RWPE2 (cell line): ENCODE measurements around the gene UNC93B1.

Experiments used
- ATAC-seq: fragments of 200-7000 bp; cut with Tn5 transposase; 3 replicates; pipeline ENCODE4 v1.9.1; 2021; ENCODE audit warnings: low read depth
- DNase-seq: peaks from one replicate; pipeline ENCODE4 v3.0.0-alpha.2; 2020; ENCODE audit warnings: low spot score
- H3K27ac ChIP-seq: fragments of 450-650 bp; 2 replicates; pipeline ENCODE4 v1.5.1; 2017; ENCODE audit warnings: mild to moderate bottlenecking; ENCODE audit not compliant: poor library complexity, severe bottlenecking
- H3K27me3 ChIP-seq: fragments of 250-450 bp; sonication (Bioruptor Pico); 2 replicates; pipeline ENCODE4 v1.5.1; 2021; ENCODE audit warnings: mild to moderate bottlenecking, moderate library complexity; ENCODE audit not compliant: insufficient read depth, poor library complexity, severe bottlenecking
- H3K36me3 ChIP-seq: fragments of 250-450 bp; sonication (Bioruptor Pico); 2 replicates; pipeline ENCODE4 v1.5.1; 2020; ENCODE audit warnings: low read depth, mild to moderate bottlenecking, moderate library complexity
- H3K4me1 ChIP-seq: fragments of 250-450 bp; sonication (Bioruptor Pico); 2 replicates; pipeline ENCODE4 v1.5.1; 2021; ENCODE audit warnings: mild to moderate bottlenecking, moderate library complexity; ENCODE audit not compliant: insufficient read depth, poor library complexity, severe bottlenecking
- H3K4me3 ChIP-seq: fragments of 250-450 bp; sonication (Bioruptor Pico); 2 replicates; pipeline ENCODE4 v1.5.1; 2021; ENCODE audit warnings: mild to moderate bottlenecking, moderate library complexity; ENCODE audit not compliant: severe bottlenecking
- H3K9me3 ChIP-seq: fragments of 250-450 bp; sonication (Bioruptor Pico); 2 replicates; pipeline ENCODE4 v1.5.1; 2021; ENCODE audit warnings: mild to moderate bottlenecking, moderate library complexity; ENCODE audit not compliant: severe bottlenecking
- CTCF ChIP-seq: fragments of 450-650 bp; IDR thresholded peaks from one replicate; pipeline ENCODE4 v1.5.1; 2017; ENCODE audit warnings: mild to moderate bottlenecking, moderate library complexity; ENCODE audit not compliant: poor library complexity, severe bottlenecking

The UNC93B1 gene

GRCh38 chr11:68044898-68045351 lies 41.0 kb upstream of the UNC93B1 start:
- Histone ChIP-seq H3K36me3 (peaks cover 30% of the 10 kb centered on the region), H3K9me3 (no peaks in the 10 kb centered on the region), H3K27ac (no peak overlapping the region), H3K4me1 (peaks cover 2% of the 10 kb centered on the region), H3K27me3 (no peaks in the 10 kb centered on the region), H3K4me3 (no peak overlapping the region)
- TF ChIP-seq CTCF = no peak
- ATAC-seq = no peak
- DNase-seq = no peak

GRCh38 chr11:68044145-68044813 lies 40.4 kb upstream of the UNC93B1 start:
- peaks cover 4% of the 10 kb centered on the region for H3K4me1 ChIP-seq
- no peak overlapping the region for H3K27ac ChIP-seq
- TF ChIP-seq CTCF = no peak
- no peaks in the 10 kb centered on the region for H3K27me3 ChIP-seq
- no peaks in the 10 kb centered on the region for H3K9me3 ChIP-seq
- DNase-seq (peak; percentile 53), ATAC-seq (no peak)
- H3K4me3 ChIP-seq = no peak overlapping the region
- peaks cover 23% of the 10 kb centered on the region for H3K36me3 ChIP-seq

GRCh38 chr11:68043349-68044144 lies 39.6 kb upstream of the UNC93B1 start:
- Histone ChIP-seq H3K9me3 (no peaks in the 10 kb centered on the region), H3K27ac (no peak overlapping the region), H3K27me3 (no peaks in the 10 kb centered on the region), H3K4me3 (no peak overlapping the region), H3K36me3 (peaks cover 16% of the 10 kb centered on the region), H3K4me1 (peaks cover 4% of the 10 kb centered on the region)
- DNase-seq (peak; percentile 52), ATAC-seq (no peak)
- no peak for TF ChIP-seq CTCF

GRCh38 chr11:68043029-68043348 lies 39.1 kb upstream of the UNC93B1 start:
- TF ChIP-seq CTCF = no peak
- Histone ChIP-seq H3K4me1 (peaks cover 4% of the 10 kb centered on the region), H3K27ac (no peak overlapping the region), H3K36me3 (0 out of 2 replicates have a peak, but pooled peaks cover 14% of the 10 kb centered on the region), H3K9me3 (no peaks in the 10 kb centered on the region), H3K4me3 (no peak overlapping the region), H3K27me3 (no peaks in the 10 kb centered on the region)
- DNase-seq = no peak
- no peak for ATAC-seq
